ENCODE data around the gene SMIM45.
"Not testable (repeated sequence)": the region's sequence is repeated elsewhere in the genome, so short reads cannot be mapped to it uniquely, and the experiment has no call there.

SMIM45 gene

DNA sequence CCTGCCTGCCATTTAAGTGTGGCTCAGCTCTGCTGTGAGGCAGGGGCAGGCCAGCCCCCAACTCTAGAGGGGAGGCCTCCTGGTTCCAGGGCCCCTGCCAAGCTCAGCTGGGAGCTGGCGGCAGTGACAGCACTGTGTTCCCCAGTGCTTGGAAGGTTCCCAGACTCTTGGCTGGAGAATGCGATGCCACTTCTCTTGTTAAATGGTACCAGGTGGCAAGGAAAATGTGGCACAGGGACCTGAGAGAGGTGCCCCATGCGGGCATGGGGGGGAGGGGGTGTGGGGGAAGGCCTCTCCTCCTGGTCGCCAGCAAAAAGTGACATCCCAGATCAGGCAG is 17.0 kb upstream of the SMIM45 start:
- no peak for DNase-seq
- no peak for TF ChIP-seq GATA1 (IDR thresholded peaks at IDR 0.05; ENCODE audit: low read depth, low read length)
- no peak for TF ChIP-seq POLR2A (IDR thresholded peaks at IDR 0.05; ENCODE audit: low read length)

DNA sequence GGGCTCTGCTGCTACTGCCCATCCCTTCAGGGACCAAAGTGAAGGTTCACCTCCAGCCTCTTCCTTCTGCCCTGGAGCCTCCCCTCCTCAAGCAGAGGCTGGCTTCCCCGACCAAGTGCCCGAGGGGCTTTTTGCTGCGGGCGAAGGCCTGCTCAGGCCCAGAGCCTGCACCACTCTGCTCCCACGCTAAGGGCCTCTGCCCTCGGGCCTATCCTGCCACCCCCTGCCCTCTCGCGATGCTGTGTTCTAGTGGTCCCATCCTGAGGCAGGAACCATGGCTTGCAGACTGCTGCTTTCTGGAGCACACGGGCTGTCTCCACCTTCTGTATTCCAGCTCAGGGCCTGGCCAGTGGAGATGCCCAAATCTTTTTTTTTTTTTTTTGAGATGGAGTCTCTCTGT is 16.4 kb upstream of the SMIM45 start:
- TF ChIP-seq POLR2A (IDR thresholded peaks at IDR 0.05; ENCODE audit: low read length) (no peak), GATA1 (IDR thresholded peaks at IDR 0.05; ENCODE audit: low read depth, low read length) (no peak)
- no peak for DNase-seq

DNA sequence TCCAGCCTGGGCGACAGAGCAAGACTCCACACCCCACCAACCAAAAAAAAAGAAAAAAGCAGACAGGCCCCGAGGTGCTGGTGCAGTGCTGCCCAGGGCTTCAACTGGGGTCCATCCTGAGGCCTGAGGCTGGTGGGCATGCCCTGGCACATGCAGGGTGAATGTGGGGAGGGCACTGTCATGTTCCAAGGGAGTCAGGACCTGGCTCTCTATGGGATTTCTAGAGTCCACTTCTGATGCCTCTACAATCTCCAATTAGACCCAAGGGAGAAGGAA is 15.1 kb upstream of the SMIM45 start:
- DNase-seq, result no peak
- no peak for TF ChIP-seq POLR2A (IDR thresholded peaks at IDR 0.05; ENCODE audit: low read length)
- no peak for TF ChIP-seq GATA1 (IDR thresholded peaks at IDR 0.05; ENCODE audit: low read depth, low read length)

DNA sequence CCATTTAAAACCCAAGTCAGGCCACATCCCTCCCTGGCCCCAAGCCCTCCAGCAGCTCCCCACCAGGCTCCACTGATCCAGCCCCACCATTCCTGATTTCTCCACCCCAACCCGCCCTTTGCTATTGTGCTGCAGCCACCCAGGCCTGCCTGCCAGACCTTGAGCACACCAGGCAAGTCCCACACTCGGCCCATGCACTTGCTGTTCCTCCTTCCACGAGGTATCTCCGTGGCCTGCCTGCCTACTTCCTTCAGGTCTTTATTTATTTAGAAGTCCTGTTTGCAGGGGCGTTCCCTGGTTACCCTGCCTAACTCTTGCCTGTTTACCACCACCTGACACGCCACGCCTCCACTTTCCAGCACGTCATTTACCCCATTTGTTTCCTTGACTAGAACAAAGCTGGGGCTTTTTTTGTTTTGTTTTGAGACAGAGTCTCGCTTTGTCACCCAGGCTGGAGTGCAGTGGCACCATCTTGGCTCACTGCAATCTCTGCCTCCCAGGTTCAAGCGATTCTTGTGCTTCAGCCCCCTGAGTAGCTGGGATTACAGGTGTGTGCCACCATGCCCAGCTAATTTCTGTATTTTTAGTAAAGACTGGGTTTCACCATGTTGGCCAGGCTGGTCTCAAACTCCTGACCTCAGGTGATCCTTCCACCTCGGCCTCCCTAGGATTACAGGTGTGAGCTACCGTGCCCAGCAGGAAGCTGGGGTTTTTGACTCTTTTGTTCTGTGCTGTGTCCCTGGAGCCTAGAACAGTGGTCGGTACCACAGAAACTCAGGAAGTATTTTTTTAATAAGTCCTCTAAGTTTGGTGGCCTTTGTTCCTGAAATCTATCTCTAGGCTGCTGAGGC is 11.7 kb upstream of the SMIM45 start:
- DNase-seq, result peak; percentile 36 to 49
- TF ChIP-seq GATA1 (IDR thresholded peaks at IDR 0.05; ENCODE audit: low read depth, low read length) (no peak), POLR2A (IDR thresholded peaks at IDR 0.05; ENCODE audit: low read length) (no peak)

DNA sequence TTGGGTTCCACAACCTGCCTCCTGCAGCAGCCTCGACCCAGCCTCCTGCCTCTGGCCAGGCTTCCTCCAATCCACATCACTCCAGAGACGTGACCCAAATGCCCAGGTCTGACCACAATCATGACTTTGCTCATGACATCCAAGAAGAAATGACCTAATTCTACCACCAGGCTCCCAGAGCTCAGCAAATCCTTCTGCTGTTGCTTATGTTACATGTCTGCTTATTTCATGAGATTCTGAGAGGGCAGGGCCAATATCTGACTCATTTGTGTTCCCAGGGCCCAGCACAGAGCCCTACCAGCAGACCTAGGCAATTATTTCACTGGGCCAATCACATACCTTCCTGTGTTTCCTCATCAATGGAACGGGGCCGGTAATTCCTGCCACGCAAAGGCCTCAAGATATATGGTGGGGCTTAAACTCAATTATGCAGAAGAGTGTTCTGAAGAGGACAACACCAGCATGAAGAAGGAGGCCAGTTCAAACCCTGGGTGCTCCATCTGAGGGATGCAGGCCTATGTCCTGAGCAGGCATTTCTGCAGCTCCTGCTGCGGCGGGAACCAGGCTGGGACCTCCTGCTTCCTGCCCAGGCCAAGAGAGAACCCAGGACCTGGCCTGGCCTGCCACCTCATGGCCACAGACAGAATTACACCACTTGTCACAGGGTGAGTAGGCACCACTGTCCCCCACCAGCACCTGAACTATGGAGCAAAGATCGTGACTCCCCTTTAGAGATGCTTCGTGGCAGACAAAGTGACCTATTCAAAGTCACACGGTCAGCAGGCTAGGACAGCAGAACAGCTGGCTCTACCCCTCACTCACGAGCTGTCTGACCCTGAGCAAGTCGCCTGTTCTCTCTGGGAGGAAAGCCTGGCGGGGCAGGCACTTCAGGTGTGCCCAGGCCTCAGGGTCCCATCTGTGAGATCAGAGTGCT is 10.9 kb upstream of the SMIM45 start:
- peak; percentile 76 to 85 for DNase-seq
- TF ChIP-seq GATA1 (IDR thresholded peaks at IDR 0.05; ENCODE audit: low read depth, low read length), result no peak
- no peak for TF ChIP-seq POLR2A (IDR thresholded peaks at IDR 0.05; ENCODE audit: low read length)

DNA sequence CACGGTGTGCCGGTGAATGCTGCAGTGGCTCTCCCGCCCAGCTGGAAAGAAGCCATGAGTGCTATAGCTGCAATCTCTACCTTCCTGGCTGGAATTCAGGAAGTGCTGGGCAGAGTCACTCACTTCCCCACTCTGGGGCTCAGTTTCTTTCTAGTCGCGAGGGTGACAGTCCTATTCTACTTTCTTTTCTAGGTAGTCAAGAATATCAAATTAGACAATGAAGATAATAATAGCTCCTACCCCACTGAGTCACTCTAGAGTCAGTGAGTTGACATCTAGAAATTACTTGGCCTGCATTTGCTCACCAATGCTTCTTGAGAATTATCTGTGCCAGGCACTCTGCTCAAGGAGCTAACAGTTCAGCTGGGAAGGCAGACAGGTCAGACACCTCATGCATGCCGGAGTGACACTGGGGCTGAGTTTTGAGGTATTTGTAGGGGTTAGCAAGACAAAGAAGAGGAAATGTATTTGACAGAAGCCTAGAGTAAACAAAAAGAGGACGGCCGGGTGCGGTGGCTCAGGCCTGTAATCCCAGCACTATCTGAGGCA is 8.2 kb upstream of the SMIM45 start:
- DNase-seq, result no peak
- TF ChIP-seq GATA1 (IDR thresholded peaks at IDR 0.05; ENCODE audit: low read depth, low read length) (no peak), POLR2A (IDR thresholded peaks at IDR 0.05; ENCODE audit: low read length) (no peak)

DNA sequence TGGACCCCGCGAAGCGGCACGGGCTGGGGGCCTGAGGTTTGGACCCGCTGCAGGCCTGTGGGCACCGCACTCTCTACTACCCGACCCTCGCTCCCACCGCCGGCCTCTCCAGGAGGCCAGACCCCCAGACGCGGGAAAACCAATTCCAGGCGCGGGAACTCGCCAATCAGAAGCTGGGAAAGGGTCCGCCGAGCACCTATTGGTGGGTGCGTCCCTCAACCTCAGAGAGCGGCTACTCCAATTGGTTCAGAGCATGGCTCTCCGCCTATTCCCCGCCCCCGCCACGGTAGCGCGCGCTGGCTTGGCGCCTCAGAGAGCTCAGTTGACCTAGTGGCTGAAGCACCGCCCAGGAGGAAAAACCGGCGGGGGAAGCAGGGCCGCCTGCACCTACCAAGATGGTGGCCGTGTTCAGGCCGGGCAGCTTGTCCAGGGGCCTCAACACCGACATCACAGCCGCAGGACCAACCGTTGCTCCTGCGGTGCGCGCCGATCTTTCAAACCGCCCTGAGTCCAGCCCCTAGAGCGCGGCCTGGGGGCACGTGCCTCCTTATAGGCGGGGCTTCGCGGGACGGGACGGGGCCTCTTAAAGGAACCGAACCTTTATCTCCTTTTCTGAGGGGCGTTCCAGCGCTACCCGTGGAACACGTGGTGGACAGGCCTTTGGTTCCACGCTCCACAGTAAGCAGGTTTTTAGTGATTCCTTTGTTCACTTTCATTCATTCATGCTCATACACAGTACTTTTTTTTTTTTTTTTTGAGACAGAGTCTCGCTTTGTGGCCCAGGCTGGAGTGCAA is 5.1 kb upstream of the SMIM45 start, which contains the start of gene CENPM:
TSS of gene CENPM (minus strand) at position 524 of the 795 bp plus-strand sequence. CDS start at position 448, 76 bp downstream.
- DNase-seq, result peak; percentile 96 to 97
- TF ChIP-seq POLR2A (IDR thresholded peaks at IDR 0.05; ENCODE audit: low read length) (peak; percentile 84), GATA1 (IDR thresholded peaks at IDR 0.05; ENCODE audit: low read depth, low read length) (no peak)

DNA sequence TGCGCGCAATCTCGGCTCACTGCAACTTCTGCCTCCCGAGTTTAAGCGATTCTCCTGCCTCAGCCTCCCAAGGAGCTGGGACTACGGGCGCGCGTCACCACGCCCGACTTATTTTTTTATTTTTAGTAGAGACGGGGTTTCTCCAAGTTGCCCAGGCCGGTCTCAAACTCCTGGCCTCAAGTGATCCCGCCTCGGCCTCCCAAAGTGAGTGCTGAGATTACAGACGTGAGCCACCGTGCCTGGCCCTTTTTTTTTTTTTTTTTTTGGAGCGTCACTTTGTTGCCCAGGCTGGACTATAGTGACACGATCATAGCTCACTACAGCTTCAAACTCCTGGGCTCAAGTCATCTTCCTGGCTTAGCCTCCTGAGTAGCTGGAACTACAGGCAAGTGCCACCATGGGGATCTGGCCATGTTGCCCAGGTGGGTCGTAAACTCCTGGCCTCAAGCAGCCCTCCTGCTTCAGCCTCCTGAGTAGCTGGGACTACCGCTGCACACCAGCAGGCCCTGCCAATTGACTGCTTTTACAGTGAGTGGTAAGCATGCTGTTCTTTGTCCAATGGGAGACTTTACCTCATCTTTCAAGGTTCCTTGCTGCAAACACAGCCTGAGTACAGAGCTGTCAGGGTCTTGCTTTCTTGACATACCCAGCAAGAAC is 4.4 kb upstream of the SMIM45 start:
- no peak for TF ChIP-seq GATA1 (IDR thresholded peaks at IDR 0.05; ENCODE audit: low read depth, low read length)
- no peak for TF ChIP-seq POLR2A (IDR thresholded peaks at IDR 0.05; ENCODE audit: low read length)
- no peak for DNase-seq

DNA sequence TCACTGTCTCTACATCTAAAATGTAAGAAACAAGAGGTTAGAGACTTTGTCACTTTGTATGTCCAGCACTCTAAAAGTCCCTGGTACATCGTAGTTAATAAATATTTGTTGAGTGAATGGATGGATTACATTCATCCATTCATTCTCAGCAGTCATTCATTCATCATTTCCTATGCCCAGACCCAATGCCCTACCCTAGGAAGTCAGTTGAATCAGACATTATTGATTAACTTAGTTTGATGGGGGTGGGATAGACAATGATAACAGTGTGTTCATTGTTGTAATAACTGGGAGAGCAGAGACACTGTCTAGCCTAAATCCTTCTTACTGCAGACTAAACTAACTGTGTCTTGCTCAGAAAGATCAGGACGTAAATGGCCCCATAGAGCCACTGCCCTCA is 3.8 kb upstream of the SMIM45 start:
- no peak for DNase-seq
- TF ChIP-seq POLR2A (IDR thresholded peaks at IDR 0.05; ENCODE audit: low read length) (no peak), GATA1 (IDR thresholded peaks at IDR 0.05; ENCODE audit: low read depth, low read length) (no peak)

DNA sequence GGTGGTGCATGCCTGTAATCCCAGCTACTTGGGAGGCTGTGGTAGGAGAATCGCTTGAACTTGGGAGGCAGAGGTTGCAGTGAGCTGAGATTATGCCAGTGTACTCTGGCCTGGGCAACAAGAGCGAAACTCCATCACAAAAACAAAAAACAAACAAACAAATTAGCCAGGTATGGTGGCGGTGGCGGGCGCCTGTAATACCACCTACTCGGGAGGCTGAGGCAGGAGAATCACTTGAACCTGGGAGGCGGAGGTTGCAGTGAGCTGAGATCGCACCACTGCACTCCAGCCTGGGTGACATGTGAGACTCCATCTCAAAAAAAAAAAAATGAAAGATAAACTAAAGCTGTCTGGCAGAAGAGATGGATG is 3.0 kb upstream of the SMIM45 start:
- not testable (repeated sequence) for DNase-seq

DNA sequence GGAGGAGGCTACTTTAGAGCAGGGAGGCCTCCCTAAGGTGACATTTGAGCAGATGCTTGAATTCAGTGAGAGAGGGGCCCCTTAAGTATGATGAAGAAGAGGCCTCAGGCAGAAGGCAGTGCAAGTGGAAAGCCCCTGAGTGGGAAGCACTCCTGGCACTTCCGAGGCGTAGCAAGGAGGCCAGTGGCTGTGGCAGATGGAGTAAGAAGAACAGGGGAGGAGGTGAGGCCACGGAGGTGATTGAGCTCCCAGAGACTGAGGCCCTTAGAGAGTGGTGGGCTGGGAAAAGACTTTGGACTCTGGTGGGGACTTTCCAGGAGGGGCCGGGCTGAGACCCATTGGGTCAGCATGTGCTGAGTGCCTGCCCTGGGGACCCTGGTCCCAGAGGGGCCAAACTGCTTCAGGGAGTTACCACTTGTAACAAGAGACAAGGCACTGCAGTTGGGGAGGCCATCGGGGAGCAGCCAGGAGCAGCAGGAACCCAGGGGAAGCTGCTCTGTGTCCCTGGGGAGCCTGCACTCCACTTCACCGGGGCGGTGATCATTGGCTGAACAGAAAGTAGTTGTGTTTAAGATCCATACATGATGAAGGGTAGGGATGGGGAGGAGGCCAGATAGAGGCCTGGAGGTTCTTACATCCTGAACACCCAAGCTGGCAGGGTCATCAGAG is 2.5 kb upstream of the SMIM45 start:
- no peak for DNase-seq
- TF ChIP-seq POLR2A (IDR thresholded peaks at IDR 0.05; ENCODE audit: low read length) (no peak), GATA1 (IDR thresholded peaks at IDR 0.05; ENCODE audit: low read depth, low read length) (no peak)

DNA sequence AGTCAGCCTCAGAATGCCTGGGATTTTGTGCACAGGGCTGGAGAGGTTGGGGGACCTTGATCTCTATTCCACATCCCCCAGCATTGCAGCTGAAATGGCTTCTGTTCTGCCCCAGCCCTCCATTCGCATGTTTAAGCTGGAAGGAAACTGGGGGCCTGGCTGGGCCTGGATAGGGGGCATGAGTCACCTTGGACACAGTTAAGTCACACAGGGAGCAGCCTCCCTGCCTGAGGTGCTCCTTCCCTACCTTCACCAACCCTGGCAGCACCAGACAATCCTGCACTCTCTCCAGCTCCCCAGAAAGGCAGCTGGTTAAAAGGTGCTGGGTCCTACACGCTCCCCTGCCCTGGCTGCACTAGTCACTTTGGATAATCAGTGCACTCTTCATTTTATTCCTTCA is 763 bp downstream of the SMIM45 start:
- no peak for TF ChIP-seq GATA1 (IDR thresholded peaks at IDR 0.05; ENCODE audit: low read depth, low read length)
- no peak for TF ChIP-seq POLR2A (IDR thresholded peaks at IDR 0.05; ENCODE audit: low read length)
- DNase-seq, result no peak

Data from erythroblast (primary cell).